Panc1 (cell line): ENCODE measurements around the gene CALU.

Experiments used
- REST ChIP-seq, 2 experiments: IDR thresholded peaks; 2 replicates each; pipeline ENCODE4 v1.6.1; 2011 to 2012; ENCODE audit warnings: low read depth in 2 of 2, control low read depth in 1 of 2, low read length in 1 of 2, mild to moderate bottlenecking in 1 of 2, moderate library complexity in 1 of 2; ENCODE audit not compliant: insufficient read depth in 1 of 2
- SIN3A ChIP-seq: IDR thresholded peaks from 2 replicates; pipeline ENCODE4 v1.6.1; 2012; ENCODE audit warnings: low read depth, mild to moderate bottlenecking, low read length, moderate library complexity, borderline replicate concordance; ENCODE audit not compliant: insufficient read depth
- TF ChIP-seq, protein P1 (sequence below): fragments of 450-650 bp; IDR thresholded peaks from 2 replicates; pipeline ENCODE4 v1.5.1; 2017; ENCODE audit warnings: mild to moderate bottlenecking

GRCh38 chr7:128775744-128776474, 36.8 kb downstream of the CALU start, which contains the start of gene OPN1SW:
- TF ChIP-seq, protein P1, sequence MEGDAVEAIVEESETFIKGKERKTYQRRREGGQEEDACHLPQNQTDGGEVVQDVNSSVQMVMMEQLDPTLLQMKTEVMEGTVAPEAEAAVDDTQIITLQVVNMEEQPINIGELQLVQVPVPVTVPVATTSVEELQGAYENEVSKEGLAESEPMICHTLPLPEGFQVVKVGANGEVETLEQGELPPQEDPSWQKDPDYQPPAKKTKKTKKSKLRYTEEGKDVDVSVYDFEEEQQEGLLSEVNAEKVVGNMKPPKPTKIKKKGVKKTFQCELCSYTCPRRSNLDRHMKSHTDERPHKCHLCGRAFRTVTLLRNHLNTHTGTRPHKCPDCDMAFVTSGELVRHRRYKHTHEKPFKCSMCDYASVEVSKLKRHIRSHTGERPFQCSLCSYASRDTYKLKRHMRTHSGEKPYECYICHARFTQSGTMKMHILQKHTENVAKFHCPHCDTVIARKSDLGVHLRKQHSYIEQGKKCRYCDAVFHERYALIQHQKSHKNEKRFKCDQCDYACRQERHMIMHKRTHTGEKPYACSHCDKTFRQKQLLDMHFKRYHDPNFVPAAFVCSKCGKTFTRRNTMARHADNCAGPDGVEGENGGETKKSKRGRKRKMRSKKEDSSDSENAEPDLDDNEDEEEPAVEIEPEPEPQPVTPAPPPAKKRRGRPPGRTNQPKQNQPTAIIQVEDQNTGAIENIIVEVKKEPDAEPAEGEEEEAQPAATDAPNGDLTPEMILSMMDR = no peak
- TF ChIP-seq REST (IDR thresholded peaks at IDR 0.05; ENCODE audit: insufficient read depth in 1 of 2, low read depth in 2 of 2, low read length in 1 of 2) = no peak
- no peak for TF ChIP-seq SIN3A
